ENCODE measurements around the gene PRELP. TPM values are rescaled to one million over a fixed set of nuclear protein-coding genes. Genes with fewer than 3 reads are reported as not detected.

PRELP gene
- total and polyA plus RNA-seq, 2 donors (not counting 3 experiments of a cell fraction or from before 2014, with no cell fraction given) = 0.01 TPM; not detected in 1

- no peak overlapping the region for H3K9ac ChIP-seq (replicated peaks; ENCODE audit: extremely low read depth, insufficient read depth, low read length)
- no peaks in the 10 kb centered on the region for H3K9me3 ChIP-seq (replicated peaks; ENCODE audit: control insufficient read depth, insufficient read depth, low read length)
- H3K4me3 ChIP-seq (replicated peaks in 1 of 3; ENCODE audit: insufficient read depth in 1 of 3, low read depth in 1 of 3, low read length in 3 of 3) = no peak overlapping the region
- H2AFZ ChIP-seq (ENCODE audit: low read depth, low read length) = no peak overlapping the region
- intact Hi-C loops (cut with micrococcal nuclease) = no loop called here
- H3K27ac ChIP-seq (ENCODE audit: insufficient read depth, low read depth, low read length) = no peak overlapping the region
- no peak overlapping the region for H3K4me2 ChIP-seq (ENCODE audit: insufficient read depth, low read length)
- CTCF ChIA-PET = no interaction called here
- H4K20me1 ChIP-seq (replicated peaks; ENCODE audit: control insufficient read depth, extremely low read depth, insufficient read depth, low read length) = no peaks in the 10 kb centered on the region
- DNase-seq (ENCODE audit: low read depth, low spot score) (no peak), FAIRE-seq (no peak)
- no TSS peak for BruUV-seq (replicated peaks)
- peaks cover 17 to 18% of the 10 kb centered on the region in 2 experiments for H3K27me3 ChIP-seq (ENCODE audit: control insufficient read depth in 2 of 2, insufficient read depth in 2 of 2, low read length in 2 of 2)
- H3K79me2 ChIP-seq (ENCODE audit: control insufficient read depth, insufficient read depth, low read length) = no peaks in the 10 kb centered on the region
- no peaks in the 10 kb centered on the region for H3K4me1 ChIP-seq (ENCODE audit: control insufficient read depth, extremely low read depth, insufficient read depth, low read length)
- POLR2A ChIA-PET = no interaction called here
- dilution Hi-C loops (cut with MboI; ENCODE audit: extremely low pct_ligation_motif_present, low sequenced_read_pairs) = loop anchor here (10.0 kb wide), 1 partner anchor 64 kb away; no protein-coding TSS in a partner anchor
- H3K9me1 ChIP-seq (replicated peaks; ENCODE audit: control insufficient read depth, extremely low read depth, insufficient read depth, low read length) = no peaks in the 10 kb centered on the region
- no peak for TF ChIP-seq GATA2 (IDR thresholded peaks at IDR 0.05; ENCODE audit: insufficient read depth, insufficient read length, low read depth, low read length)
- TF ChIP-seq JUN (IDR thresholded peaks at IDR 0.05; ENCODE audit: borderline replicate concordance, insufficient read depth, insufficient read length, low read depth) = no peak
- no peak for TF ChIP-seq CTCF (IDR thresholded peaks at IDR 0.05; ENCODE audit: extremely low read depth in 1 of 2, insufficient read depth in 1 of 2, low read depth in 1 of 2, low read length in 2 of 2)
- no peak for TF ChIP-seq POLR2A (IDR thresholded peaks at IDR 0.05; ENCODE audit: low read depth, low read length)
- TF ChIP-seq POLR2AphosphoS5 (IDR thresholded peaks at IDR 0.05; ENCODE audit: insufficient read depth, low read depth, low read length) = no peak
- TF ChIP-seq MAX (IDR thresholded peaks at IDR 0.05; ENCODE audit: insufficient read depth, insufficient read length) = no peak
- TF ChIP-seq FOS (IDR thresholded peaks at IDR 0.05; ENCODE audit: borderline replicate concordance, insufficient read depth, low read length) = no peak
- no peak for TF ChIP-seq MYC (IDR thresholded peaks at IDR 0.05; ENCODE audit: low read depth, low read length)
- no peaks in the 10 kb centered on the region for H3K36me3 ChIP-seq (ENCODE audit: control insufficient read depth in 2 of 2, extremely low read depth in 1 of 2, insufficient read depth in 2 of 2, low read length in 2 of 2)
Observed at GRCh38 chr1:203428981-203429599, 46.5 kb upstream of the PRELP start.

Data from endothelial cell of umbilical vein (primary cell).